T follicular helper cell (primary cell): Measurements from ENCODE around the gene CCDC85C.
"Not testable (repeated sequence)": the region's sequence is repeated elsewhere in the genome, so short reads cannot be mapped to it uniquely, and the experiment has no call there.

Source experiments
- DNase-seq: peaks from one replicate; pipeline ENCODE4 v3.0.0-alpha.2; 2020; ENCODE audit warnings: low read depth
- total RNA-seq, 2 experiments: gene quantifications; one replicate each; lab custom pipeline; 2026; lab: John Stamatoyannopoulos, UW

The CCDC85C gene
- total RNA-seq, result 12.1 to 19.9 reads per million in 2 experiments

- peak; percentile 36 for DNase-seq
These were observed at the start of gene CCDC85C for GRCh38 chr14:99603471-99604277. Gene CCDC85C (minus strand): TSS chr14:99604207. CDS start chr14:99603959, 248 bp downstream.

- DNase-seq, result no peak
These were observed 48.1 kb upstream of the CCDC85C start for GRCh38 chr14:99651953-99652746.

GRCh38 chr14:99650189-99650588 lies 46.2 kb upstream of the CCDC85C start:
- no peak for DNase-seq

GRCh38 chr14:99649643-99650042 lies 45.6 kb upstream of the CCDC85C start:
- DNase-seq, result no peak

GRCh38 chr14:99649219-99649618 lies 45.2 kb upstream of the CCDC85C start:
- DNase-seq, result no peak

GRCh38 chr14:99648027-99648784 lies 44.2 kb upstream of the CCDC85C start:
- DNase-seq, result no peak

GRCh38 chr14:99647411-99647810 lies 43.4 kb upstream of the CCDC85C start:
- DNase-seq, result no peak

- DNase-seq, result no peak
These were observed 41.8 kb upstream of the CCDC85C start for GRCh38 chr14:99645545-99646505.

- DNase-seq, result no peak
These were observed 40.9 kb upstream of the CCDC85C start, which contains the start of gene HHIPL1 for GRCh38 chr14:99644723-99645544. Gene HHIPL1 (plus strand): TSS chr14:99645129. CDS start chr14:99645208, 79 bp downstream.

- no peak for DNase-seq
These were observed 40.1 kb upstream of the CCDC85C start for GRCh38 chr14:99644035-99644587.

- no peak for DNase-seq
These were observed 39.3 kb upstream of the CCDC85C start for GRCh38 chr14:99643343-99643742.

- not testable (repeated sequence) for DNase-seq
These were observed 38.8 kb upstream of the CCDC85C start for GRCh38 chr14:99642771-99643170.

- DNase-seq, result no peak
These were observed 33.6 kb upstream of the CCDC85C start for GRCh38 chr14:99637624-99638023.

- no peak for DNase-seq
These were observed 32.5 kb upstream of the CCDC85C start for GRCh38 chr14:99636487-99636886.

- DNase-seq, result no peak
These were observed 31.1 kb upstream of the CCDC85C start for GRCh38 chr14:99635116-99635515.

- DNase-seq, result no peak
These were observed 30.4 kb upstream of the CCDC85C start for GRCh38 chr14:99634443-99634842.

GRCh38 chr14:99633918-99634317 lies 29.9 kb upstream of the CCDC85C start:
- no peak for DNase-seq

GRCh38 chr14:99633141-99633540 lies 29.1 kb upstream of the CCDC85C start:
- no peak for DNase-seq

GRCh38 chr14:99632410-99633035 lies 28.5 kb upstream of the CCDC85C start:
- no peak for DNase-seq
